H1 (cell line): ENCODE results near the gene PILRB. TPM values are rescaled to one million over a fixed set of nuclear protein-coding genes. Genes with fewer than 3 reads are reported as not detected.
A peak's percentile ranks its signal among the peaks of the same experiment; 100 is the strongest.

Source experiments
- CTCF ChIA-PET: fragments of 300-600 bp; sonication (Branson Sonifier 250); formaldehyde crosslinking; loops from one replicate; lab custom pipeline; 2021; ENCODE audit not compliant: partially characterized antibody; lab: Charles Lee
- POLR2A ChIA-PET: fragments of 300-600 bp; sonication (Branson Sonifier 250); formaldehyde crosslinking; loops from one replicate; lab custom pipeline; 2021; ENCODE audit warnings: inconsistent platforms; ENCODE audit not compliant: partially characterized antibody; lab: Charles Lee
- DNase-seq, 2 experiments: peaks; one replicate each; pipeline versions ENCODE4 v3.0.0 to v3.0.0-alpha.2; 2010 to 2022; ENCODE audit warnings: low spot score in 2 of 2, low read depth in 1 of 2, mixed read lengths in 1 of 2
- FAIRE-seq: peaks from 2 replicates; lab custom pipeline; 2011; peaks lifted over from hg19 to GRCh38; lab: Jason Lieb, UNC
- H2AFZ ChIP-seq: 2 replicates; pipeline ENCODE4 v1.8.1; 2012; ENCODE audit warnings: low read length, inconsistent platforms
- H2AK5ac ChIP-seq: 2 replicates; pipeline ENCODE4 v1.6.1; 2013; ENCODE audit warnings: low read depth, low read length
- H2BK120ac ChIP-seq: replicated peaks from 2 replicates; pipeline ENCODE3; 2013; ENCODE audit warnings: low read depth, low read length, inconsistent platforms
- H2BK12ac ChIP-seq: 2 replicates; pipeline ENCODE4 v1.6.1; 2013; ENCODE audit warnings: low read depth, low read length
- H2BK15ac ChIP-seq: 2 replicates; pipeline ENCODE4 v1.6.1; 2013; ENCODE audit warnings: low read length
- H2BK20ac ChIP-seq: 2 replicates; pipeline ENCODE4 v1.6.1; 2013; ENCODE audit warnings: low read length
- H2BK5ac ChIP-seq: 2 replicates; pipeline ENCODE4 v1.6.1; 2013; ENCODE audit warnings: low read depth, low read length
- H3K14ac ChIP-seq: 2 replicates; pipeline ENCODE4 v1.6.1; 2013; ENCODE audit warnings: inconsistent platforms; ENCODE audit not compliant: insufficient read length
- H3K18ac ChIP-seq: 2 replicates; pipeline ENCODE4 v1.6.1; 2013; ENCODE audit warnings: low read length; ENCODE audit errors: extremely low read depth
- H3K23ac ChIP-seq: 2 replicates; pipeline ENCODE4 v1.6.1; 2013; ENCODE audit warnings: inconsistent platforms; ENCODE audit not compliant: insufficient read length
- H3K23me2 ChIP-seq: 2 replicates; pipeline ENCODE4 v1.6.1; 2013; ENCODE audit warnings: low read depth, low read length
- H3K27ac ChIP-seq: 2 replicates; pipeline ENCODE4 v1.6.1; 2011; ENCODE audit warnings: low read depth, low read length, inconsistent platforms
- H3K27me3 ChIP-seq, 4 experiments: replicated peaks in 1 of 4; 1 replicate in 1 of 4; 2 replicates in 3 of 4; pipeline versions ENCODE4 v1.6.1 to v1.8.1; 2011 to 2013; ENCODE audit warnings: low read length in 3 of 4, mild to moderate bottlenecking in 3 of 4, inconsistent platforms in 2 of 4, mixed read lengths in 2 of 4, moderate library complexity in 1 of 4; ENCODE audit not compliant: control insufficient read depth in 3 of 4, insufficient read depth in 3 of 4; ENCODE audit errors: extremely low read depth in 1 of 4
- H3K36me3 ChIP-seq, 4 experiments: 2 replicates each; pipeline versions ENCODE4 v1.6.1 to v1.8.1; 2011 to 2013; ENCODE audit warnings: mild to moderate bottlenecking in 4 of 4, low read length in 3 of 4, moderate library complexity in 2 of 4, control low read depth in 1 of 4, inconsistent platforms in 1 of 4; ENCODE audit not compliant: insufficient read depth in 4 of 4, control insufficient read depth in 2 of 4
- H3K4ac ChIP-seq: replicated peaks from 2 replicates; pipeline ENCODE3; 2013; ENCODE audit warnings: low read length, low read depth, mixed read lengths, inconsistent platforms; ENCODE audit not compliant: insufficient read length
- H3K4me1 ChIP-seq, 4 experiments: replicated peaks in 1 of 4; 1 replicate in 1 of 4; 2 replicates in 3 of 4; pipeline versions ENCODE4 v1.6.1 to v1.8.1; 2011 to 2013; ENCODE audit warnings: low read length in 3 of 4, inconsistent platforms in 2 of 4, mixed read lengths in 1 of 4; ENCODE audit not compliant: insufficient read depth in 4 of 4, control insufficient read depth in 3 of 4
- H3K4me2 ChIP-seq, 2 experiments: 2 replicates each; pipeline versions ENCODE4 v1.6.1 to v1.8.1; 2011 to 2013; ENCODE audit warnings: low read depth in 2 of 2, low read length in 2 of 2, control low read depth in 1 of 2, inconsistent platforms in 1 of 2, mild to moderate bottlenecking in 1 of 2; ENCODE audit not compliant: insufficient read depth in 1 of 2
- H3K4me3 ChIP-seq, 4 experiments: fragments of 200-600, 300-600 bp in 1 of 4; sonication (generic), shearing (Covaris generic), sonication (Bioruptor Twin) in 1 of 4; 2 replicates each; pipeline versions ENCODE4 v1.5.1 to v1.8.1; 2011 to 2016; ENCODE audit warnings: low read length in 4 of 4, low read depth in 3 of 4, control low read depth in 2 of 4, inconsistent platforms in 2 of 4, mild to moderate bottlenecking in 2 of 4, mixed read lengths in 1 of 4, moderate library complexity in 1 of 4; ENCODE audit not compliant: insufficient read depth in 2 of 4; ENCODE audit errors: extremely low read depth in 1 of 4
- H3K56ac ChIP-seq: replicated peaks from 2 replicates; pipeline ENCODE3; 2013; ENCODE audit warnings: low read depth, mild to moderate bottlenecking, mixed read lengths, low read length, inconsistent platforms; ENCODE audit not compliant: insufficient read length
- H3K79me1 ChIP-seq: 2 replicates; pipeline ENCODE4 v1.6.1; 2013; ENCODE audit warnings: low read depth, low read length, control low read depth
- H3K79me2 ChIP-seq, 2 experiments: 2 replicates each; pipeline versions ENCODE4 v1.6.1 to v1.8.1; 2012 to 2013; ENCODE audit warnings: low read length in 2 of 2, mild to moderate bottlenecking in 2 of 2, inconsistent platforms in 1 of 2; ENCODE audit not compliant: insufficient read depth in 2 of 2, control insufficient read depth in 1 of 2
- H3K9ac ChIP-seq, 4 experiments: replicated peaks in 1 of 4; 1 replicate in 1 of 4; 2 replicates in 3 of 4; pipeline versions ENCODE4 v1.6.1 to v1.8.1; 2011 to 2013; ENCODE audit warnings: low read depth in 3 of 4, low read length in 3 of 4, control low read depth in 2 of 4, mild to moderate bottlenecking in 2 of 4, moderate library complexity in 2 of 4, inconsistent platforms in 1 of 4; ENCODE audit errors: extremely low read depth in 1 of 4
- H3K9me3 ChIP-seq, 2 experiments: 2 replicates each; pipeline versions ENCODE4 v1.6.1 to v1.8.1; 2012 to 2013; ENCODE audit warnings: mild to moderate bottlenecking in 2 of 2, moderate library complexity in 2 of 2, control low read depth in 1 of 2, inconsistent platforms in 1 of 2, low read depth in 1 of 2, low read length in 1 of 2, mixed read lengths in 1 of 2; ENCODE audit not compliant: insufficient read depth in 2 of 2
- H4K20me1 ChIP-seq, 2 experiments: replicated peaks in 1 of 2; 2 replicates each; pipeline versions ENCODE3 to v1.8.1; 2011 to 2013; ENCODE audit warnings: inconsistent platforms in 2 of 2, low read length in 2 of 2, mild to moderate bottlenecking in 1 of 2; ENCODE audit not compliant: insufficient read depth in 2 of 2, control insufficient read depth in 1 of 2
- H4K5ac ChIP-seq: 2 replicates; pipeline ENCODE4 v1.6.1; 2013; ENCODE audit warnings: low read length, low read depth, mixed read lengths, inconsistent platforms; ENCODE audit not compliant: insufficient read length
- H4K8ac ChIP-seq: 2 replicates; pipeline ENCODE4 v1.8.0; 2013; ENCODE audit warnings: mild to moderate bottlenecking, moderate library complexity, low read length, inconsistent platforms; ENCODE audit not compliant: insufficient read depth; ENCODE audit errors: extremely low read depth
- H4K91ac ChIP-seq: replicated peaks from 2 replicates; pipeline ENCODE3; 2013; ENCODE audit warnings: low read length, mixed read lengths, inconsistent platforms; ENCODE audit not compliant: insufficient read length
- WGBS, 2 experiments: shearing (Covaris generic) in 1 of 2; methylation state at CpG; one replicate each; pipeline versions ENCODE4 v1.1.6 to v1.1.7; 2013 to 2015; ENCODE audit warnings: low lambda C conversion rate in 2 of 2, mixed read lengths in 2 of 2, inconsistent platforms in 1 of 2, low coverage in 1 of 2, missing lambda C conversion rate in 1 of 2; ENCODE audit not compliant: insufficient replicate concordance in 2 of 2, insufficient coverage in 1 of 2, insufficient read length in 1 of 2; ENCODE audit errors: extremely low coverage in 1 of 2, missing lambda C conversion rate in 1 of 2; 5-methylcytosine and 5-hydroxymethylcytosine counted together
- polyA plus RNA-seq, 7 experiments: library from polyadenylated mRNA; depleted of rRNA in 3 of 7; stranded (reverse) in 5 of 7; unstranded in 2 of 7; fragments of >200 nt in 5 of 7; fragments of 200-250 nt in 2 of 7; gene quantifications; 1 replicate in 5 of 7; 2 replicates in 1 of 7; 4 replicates in 1 of 7; pipeline versions ENCODE4 v1.2.1 to v1.2.3, GENCODE V29; 2011 to 2013; ENCODE audit warnings: missing spikeins in 2 of 7, mixed read lengths in 2 of 7
- total RNA-seq: library from RNA; stranded (reverse); fragmentation: NEBNext Ultra II Directional; extraction: Animal tissue kit (Norgen Biotek cat#: 25700); gene quantifications from 2 replicates; pipeline ENCODE4 v1.2.1, GENCODE V29; 2021

PILRB gene
- total and polyA plus RNA-seq, 2 of the 8 experiments (the other 6 are each of a cell fraction or from before 2014, with no cell fraction given): 32.2 to 49.9 TPM

DNA sequence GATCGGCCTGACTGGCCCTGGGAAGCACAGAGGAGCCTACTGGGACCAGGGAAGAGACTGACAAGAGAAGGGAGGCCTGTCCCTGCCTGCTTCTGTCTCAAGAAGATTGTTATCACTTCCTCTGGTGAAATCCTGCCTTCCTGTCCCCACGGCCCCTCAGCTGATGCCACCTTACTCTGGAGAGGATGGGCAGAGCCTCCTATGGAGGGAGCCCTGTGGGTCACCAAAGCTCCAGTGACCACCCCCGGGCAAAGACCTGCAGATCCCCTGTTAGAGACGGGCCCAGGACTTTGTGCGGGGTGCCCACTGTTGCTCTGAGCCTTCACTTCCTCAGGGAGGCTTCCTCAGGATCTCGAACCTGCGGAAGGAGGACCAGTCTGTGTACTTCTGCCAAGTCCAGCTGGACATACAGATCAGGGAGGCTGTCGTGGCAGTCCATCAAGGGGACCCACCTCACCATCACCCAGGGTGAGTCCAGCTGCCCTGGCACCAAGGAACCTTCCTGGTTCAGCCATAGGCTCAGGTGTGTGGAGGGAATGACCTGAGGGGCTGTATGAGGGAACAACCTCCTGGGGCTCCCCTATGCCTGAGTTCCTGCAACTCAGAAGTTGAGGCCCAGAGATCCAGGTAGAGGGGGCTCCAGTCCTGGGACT is 1.4 kb upstream of the PILRB start:
- Histone ChIP-seq H2AK5ac (no peak overlapping the region), H3K4ac (no peak overlapping the region), H3K18ac (no peak overlapping the region), H4K20me1 (peaks cover 2 to 8% of the 10 kb centered on the region in 2 experiments), H2BK20ac (no peak overlapping the region), H3K23ac (no peak overlapping the region), H3K4me3 (no peak overlapping the region), H3K27ac (no peak overlapping the region), H3K14ac (no peak overlapping the region), H4K5ac (no peak overlapping the region), H2BK15ac (no peak overlapping the region), H3K9ac (no peak overlapping the region), H3K4me1 (no peaks in the 10 kb centered on the region), H2AFZ (no peak overlapping the region), H3K79me1 (no peaks in the 10 kb centered on the region), H2BK120ac (no peak overlapping the region), H3K9me3 (no peaks in the 10 kb centered on the region), H3K4me2 (no peak overlapping the region), H3K36me3 (peaks cover 27 to 71% (median 52%) of the 10 kb centered on the region in 4 experiments), H3K23me2 (no peaks in the 10 kb centered on the region), H2BK12ac (no peak overlapping the region), H2BK5ac (no peak overlapping the region), H3K27me3 (no peaks in the 10 kb centered on the region), H3K79me2 (no peaks in the 10 kb centered on the region), H4K91ac (no peak overlapping the region), H4K8ac (peak overlapping the region; percentile 57; the same call in 1 of the 2 replicates), H3K56ac (no peak overlapping the region)
- ChIA-PET POLR2A (interaction anchor here (0.6 to 3.2 kb wide), 5 partner anchors 8 to 330 kb away, joined by 3 to 12 read pairs (median 6); no protein-coding TSS in a partner anchor), CTCF (interaction anchor here (2.0 kb wide), 1 partner anchor 11 kb away, joined by 5 read pairs; no protein-coding TSS in a partner anchor)
- WGBS, 2 experiments: 78% methylated on average over 8 of the region's 8 CpGs; no CpG with 5 or more reads in 1 of the 2 experiments
- FAIRE-seq: no peak
- DNase-seq: no peak
